SK-N-SH treated with all-trans-retinoic acid at 6 μM for 48 hours (cell line): ENCODE data around the gene SMIM29.

Experiments
- ATAC-seq: fragments of 200-7000 bp; cut with Tn5 transposase; 3 replicates; pipeline ENCODE4 v1.9.1; 2020; ENCODE audit warnings: mild to moderate bottlenecking, moderate library complexity
- ARNTL ChIP-seq: fragments of 450-650 bp; formaldehyde crosslinking; IDR thresholded peaks from 2 replicates; pipeline ENCODE4 v1.5.0; 2020; ENCODE audit warnings: low read depth, mild to moderate bottlenecking, moderate library complexity, borderline replicate concordance
- BACH2 ChIP-seq: fragments of 250-450 bp; sonication (Bioruptor Pico); IDR thresholded peaks from 2 replicates; pipeline ENCODE4 v1.9.0; 2021; ENCODE audit warnings: mild to moderate bottlenecking, borderline replicate concordance
- CREB5 ChIP-seq: fragments of 250-450 bp; sonication (Bioruptor Pico); IDR thresholded peaks from 2 replicates; pipeline ENCODE4 v1.5.1; 2020; ENCODE audit warnings: low read depth, mild to moderate bottlenecking, moderate library complexity
- CSDC2 ChIP-seq: fragments of 250-450 bp; sonication (Bioruptor Pico); IDR thresholded peaks from 2 replicates; pipeline ENCODE4 v1.5.0; 2020; ENCODE audit warnings: mild to moderate bottlenecking, moderate library complexity
- CSRNP3 ChIP-seq: fragments of 250-450 bp; sonication (Bioruptor Pico); IDR thresholded peaks from 2 replicates; pipeline ENCODE4 v1.5.1; 2021; ENCODE audit warnings: mild to moderate bottlenecking, moderate library complexity
- ESRRG ChIP-seq: fragments of 250-450 bp; sonication (Bioruptor Pico); IDR thresholded peaks from 2 replicates; pipeline ENCODE4 v1.6.1; 2021; ENCODE audit warnings: mild to moderate bottlenecking
- GLIS3 ChIP-seq: fragments of 250-450 bp; sonication (Bioruptor Pico); IDR thresholded peaks from 2 replicates; pipeline ENCODE4 v1.5.0; 2020; ENCODE audit warnings: mild to moderate bottlenecking, moderate library complexity
- OSR1 ChIP-seq: fragments of 250-450 bp; sonication (Bioruptor Pico); IDR thresholded peaks from 2 replicates; pipeline ENCODE4 v1.8.0; 2022; ENCODE audit warnings: moderate library complexity, mild to moderate bottlenecking, inconsistent platforms
- PATZ1 ChIP-seq: fragments of 250-450 bp; sonication (Bioruptor Pico); IDR thresholded peaks from 2 replicates; pipeline ENCODE4 v1.8.0; 2020; ENCODE audit warnings: mild to moderate bottlenecking, moderate library complexity, borderline replicate concordance
- POU6F1 ChIP-seq: fragments of 250-450 bp; sonication (Bioruptor Pico); IDR thresholded peaks from 2 replicates; pipeline ENCODE4 v1.8.0; 2021; ENCODE audit warnings: low read depth, mild to moderate bottlenecking, moderate library complexity, borderline replicate concordance
- PPARA ChIP-seq: fragments of 250-450 bp; sonication (Bioruptor Pico); IDR thresholded peaks from 2 replicates; pipeline ENCODE4 v1.5.0; 2020; ENCODE audit warnings: mild to moderate bottlenecking, borderline replicate concordance
- RARB ChIP-seq: fragments of 250-450 bp; sonication (Bioruptor Pico); IDR thresholded peaks from 2 replicates; pipeline ENCODE4 v1.8.0; 2021; ENCODE audit warnings: mild to moderate bottlenecking, moderate library complexity
- SNAI2 ChIP-seq: fragments of 250-450 bp; sonication (Bioruptor Pico); IDR thresholded peaks from 2 replicates; pipeline ENCODE4 v1.5.0; 2020; ENCODE audit warnings: mild to moderate bottlenecking, moderate library complexity
- TOX ChIP-seq: fragments of 250-450 bp; sonication (Bioruptor Pico); IDR thresholded peaks from 2 replicates; pipeline ENCODE4 v1.8.0; 2021; ENCODE audit warnings: mild to moderate bottlenecking, moderate library complexity, borderline replicate concordance
- TSHZ2 ChIP-seq: fragments of 250-450 bp; sonication (Bioruptor Pico); IDR thresholded peaks from 2 replicates; pipeline ENCODE4 v1.5.0; 2020; ENCODE audit warnings: mild to moderate bottlenecking, moderate library complexity
- ZC3H10 ChIP-seq: fragments of 250-450 bp; sonication (Bioruptor Pico); IDR thresholded peaks from 2 replicates; pipeline ENCODE4 v1.5.1; 2021; ENCODE audit warnings: mild to moderate bottlenecking, moderate library complexity
- ZFP3 ChIP-seq: fragments of 250-450 bp; sonication (Bioruptor Pico); IDR thresholded peaks from 2 replicates; pipeline ENCODE4 v1.5.0; 2020; ENCODE audit warnings: mild to moderate bottlenecking, moderate library complexity
- ZFP30 ChIP-seq: fragments of 450-650 bp; formaldehyde crosslinking; IDR thresholded peaks from 2 replicates; pipeline ENCODE4 v1.5.0; 2022; ENCODE audit warnings: mild to moderate bottlenecking, moderate library complexity
- ZNF565 ChIP-seq: fragments of 450-650 bp; formaldehyde crosslinking; conservative IDR thresholded peaks from 2 replicates; pipeline ENCODE4 v1.5.0; 2020; ENCODE audit warnings: low read depth, mild to moderate bottlenecking, moderate library complexity
- ZNF70 ChIP-seq: fragments of 450-650 bp; formaldehyde crosslinking; IDR thresholded peaks from 2 replicates; pipeline ENCODE4 v1.5.0; 2020; ENCODE audit warnings: mild to moderate bottlenecking, moderate library complexity
- ZNF8 ChIP-seq: fragments of 450-650 bp; formaldehyde crosslinking; IDR thresholded peaks from 2 replicates; pipeline ENCODE4 v1.5.0; 2020; ENCODE audit warnings: mild to moderate bottlenecking, moderate library complexity

Gene SMIM29

GRCh38 chr6:34204693-34205092, 44.1 kb downstream of the SMIM29 start:
- TF ChIP-seq ZNF70 (CRISPR knock-in tag): no peak
- TF ChIP-seq ZC3H10 (CRISPR knock-in tag): no peak
- TF ChIP-seq SNAI2 (CRISPR knock-in tag): no peak
- TF ChIP-seq TOX (CRISPR knock-in tag): no peak
- no peak for TF ChIP-seq TSHZ2 (CRISPR knock-in tag)
- TF ChIP-seq POU6F1: no peak
- no peak for TF ChIP-seq PPARA (CRISPR knock-in tag)
- TF ChIP-seq CREB5 (CRISPR knock-in tag): no peak
- TF ChIP-seq BACH2 (CRISPR knock-in tag): no peak
- TF ChIP-seq CSDC2: no peak
- TF ChIP-seq ZFP30 (CRISPR knock-in tag): no peak
- no peak for TF ChIP-seq ESRRG (CRISPR knock-in tag)
- TF ChIP-seq ZFP3 (CRISPR knock-in tag): no peak
- TF ChIP-seq RARB (CRISPR knock-in tag): no peak
- TF ChIP-seq ZNF8 (CRISPR knock-in tag): no peak
- ATAC-seq: no peak

GRCh38 chr6:34202329-34203201, 46.2 kb downstream of the SMIM29 start:
- TF ChIP-seq ZNF8 (CRISPR knock-in tag) (no peak), OSR1 (CRISPR knock-in tag) (no peak), SNAI2 (CRISPR knock-in tag) (no peak), ZC3H10 (CRISPR knock-in tag) (no peak), PPARA (CRISPR knock-in tag) (no peak), PATZ1 (CRISPR knock-in tag) (no peak), RARB (CRISPR knock-in tag) (no peak), TSHZ2 (CRISPR knock-in tag) (no peak), ZNF70 (CRISPR knock-in tag) (no peak), CSRNP3 (CRISPR knock-in tag) (no peak), CREB5 (CRISPR knock-in tag) (no peak), BACH2 (CRISPR knock-in tag) (no peak), ZNF565 (CRISPR knock-in tag) (no peak), TOX (CRISPR knock-in tag) (no peak), GLIS3 (CRISPR knock-in tag) (no peak), POU6F1 (no peak), ARNTL (CRISPR knock-in tag) (no peak), ZFP3 (CRISPR knock-in tag) (no peak), CSDC2 (no peak), ZFP30 (CRISPR knock-in tag) (no peak)
- ATAC-seq: no peak
